ES-I3 (cell line): ENCODE results near the gene RNPEPL1.

Experiments
- H3K36me3 ChIP-seq: 2 replicates; pipeline ENCODE4 v1.6.1; 2013; ENCODE audit warnings: mild to moderate bottlenecking, low read length, control low read depth, moderate library complexity; ENCODE audit not compliant: insufficient read depth
- H3K4me1 ChIP-seq: 2 replicates; pipeline ENCODE4 v1.6.1; 2013; ENCODE audit warnings: mild to moderate bottlenecking, control low read depth, low read length; ENCODE audit not compliant: insufficient read depth
- H3K9ac ChIP-seq: 2 replicates; pipeline ENCODE4 v1.6.1; 2013; ENCODE audit warnings: low read depth, mild to moderate bottlenecking, low read length, moderate library complexity
- H3K9me3 ChIP-seq: 2 replicates; pipeline ENCODE4 v1.6.1; 2013; ENCODE audit warnings: mild to moderate bottlenecking, low read length, moderate library complexity; ENCODE audit not compliant: control insufficient read depth, insufficient read depth

Gene RNPEPL1

DNA sequence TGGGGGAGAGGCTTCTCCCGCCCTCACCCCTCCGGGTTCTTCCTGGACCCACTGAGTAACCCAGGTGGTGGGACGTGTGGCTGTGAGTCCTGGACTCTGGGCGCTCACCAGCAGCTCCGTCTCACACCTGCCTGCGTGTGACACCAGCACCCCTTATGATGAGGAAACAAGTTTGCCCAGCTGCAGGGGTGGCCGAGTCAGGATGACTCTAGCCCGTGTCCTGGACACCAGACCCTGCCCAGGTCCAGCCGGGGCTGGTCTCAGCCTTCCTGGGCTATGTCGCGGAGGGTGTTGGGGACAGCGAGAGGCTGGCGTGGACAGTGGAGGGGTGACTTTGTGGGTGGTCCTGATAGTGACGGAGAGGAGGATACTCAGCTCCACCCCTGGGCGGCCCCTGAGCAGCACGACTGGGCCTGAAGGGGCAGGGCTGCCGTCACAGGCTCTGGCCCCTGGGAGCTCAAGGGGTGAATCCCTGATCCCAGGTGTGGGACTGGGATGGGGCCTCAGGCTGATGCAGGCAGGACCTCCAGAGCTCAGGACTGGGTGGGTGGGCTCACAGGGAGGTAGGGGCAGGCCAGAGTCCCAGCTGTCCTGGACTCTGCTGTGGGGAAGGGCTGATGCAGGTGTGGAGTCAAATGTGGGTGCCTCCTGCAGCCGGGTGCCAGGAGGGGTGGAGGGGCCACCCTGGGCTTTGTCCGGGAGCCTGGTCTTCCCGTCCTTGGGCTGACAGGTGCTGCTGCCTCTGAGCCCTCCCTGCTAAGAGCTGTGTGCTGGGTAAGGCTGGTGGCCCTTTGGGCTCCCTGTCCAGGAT lies 60.7 kb downstream of the RNPEPL1 start:
- Histone ChIP-seq H3K9ac (no peak overlapping the region), H3K36me3 (no peaks in the 10 kb centered on the region), H3K4me1 (peaks cover 5% of the 10 kb centered on the region; the same call in 1 of the 2 replicates), H3K9me3 (no peaks in the 10 kb centered on the region; the same call in 1 of the 2 replicates)

DNA sequence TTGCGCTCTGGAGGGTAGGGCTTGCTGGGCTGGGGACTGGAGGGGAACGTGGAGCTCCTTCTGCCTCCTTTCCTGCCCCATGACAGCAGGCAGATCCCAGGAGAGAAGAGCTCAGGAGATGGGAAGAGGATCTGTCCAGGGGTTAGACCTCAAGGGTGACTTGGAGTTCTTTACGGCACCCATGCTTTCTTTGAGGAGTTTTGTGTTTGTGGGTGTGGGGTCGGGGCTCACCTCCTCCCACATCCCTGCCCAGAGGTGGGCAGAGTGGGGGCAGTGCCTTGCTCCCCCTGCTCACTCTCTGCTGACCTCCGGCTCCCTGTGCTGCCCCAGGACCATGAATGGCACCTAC lies 61.3 kb downstream of the RNPEPL1 start:
- no peak overlapping the region for H3K9ac ChIP-seq

DNA sequence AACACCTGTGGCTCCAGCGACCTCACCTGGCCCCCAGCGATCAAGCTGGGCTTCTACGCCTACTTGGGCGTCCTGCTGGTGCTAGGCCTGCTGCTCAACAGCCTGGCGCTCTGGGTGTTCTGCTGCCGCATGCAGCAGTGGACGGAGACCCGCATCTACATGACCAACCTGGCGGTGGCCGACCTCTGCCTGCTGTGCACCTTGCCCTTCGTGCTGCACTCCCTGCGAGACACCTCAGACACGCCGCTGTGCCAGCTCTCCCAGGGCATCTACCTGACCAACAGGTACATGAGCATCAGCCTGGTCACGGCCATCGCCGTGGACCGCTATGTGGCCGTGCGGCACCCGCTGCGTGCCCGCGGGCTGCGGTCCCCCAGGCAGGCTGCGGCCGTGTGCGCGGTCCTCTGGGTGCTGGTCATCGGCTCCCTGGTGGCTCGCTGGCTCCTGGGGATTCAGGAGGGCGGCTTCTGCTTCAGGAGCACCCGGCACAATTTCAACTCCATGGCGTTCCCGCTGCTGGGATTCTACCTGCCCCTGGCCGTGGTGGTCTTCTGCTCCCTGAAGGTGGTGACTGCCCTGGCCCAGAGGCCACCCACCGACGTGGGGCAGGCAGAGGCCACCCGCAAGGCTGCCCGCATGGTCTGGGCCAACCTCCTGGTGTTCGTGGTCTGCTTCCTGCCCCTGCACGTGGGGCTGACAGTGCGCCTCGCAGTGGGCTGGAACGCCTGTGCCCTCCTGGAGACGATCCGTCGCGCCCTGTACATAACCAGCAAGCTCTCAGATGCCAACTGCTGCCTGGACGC lies 61.9 kb downstream of the RNPEPL1 start:
- Histone ChIP-seq H3K9me3 (peaks cover 6% of the 10 kb centered on the region), H3K36me3 (no peaks in the 10 kb centered on the region), H3K9ac (no peak overlapping the region), H3K4me1 (peaks cover under 1% of the 10 kb centered on the region; the same call in 1 of the 2 replicates)

More for the DNA sequence above, 61.3 kb downstream of the RNPEPL1 start:
- H3K9me3 ChIP-seq, result peaks cover 5% of the 10 kb centered on the region
- H3K36me3 ChIP-seq, result no peaks in the 10 kb centered on the region
- H3K4me1 ChIP-seq, result peaks cover 5% of the 10 kb centered on the region; the same call in 1 of the 2 replicates
